Measurements from ENCODE around the gene C11orf16. TPM values are rescaled to one million over a fixed set of nuclear protein-coding genes. Genes with fewer than 3 reads are reported as not detected.
"Not testable (repeated sequence)": the region's sequence is repeated elsewhere in the genome, so short reads cannot be mapped to it uniquely, and the experiment has no call there.

C11orf16 gene
- total and polyA plus RNA-seq, 12 donors = 0.21 TPM; not detected in 11

- peak in 2 of 8 donors; percentile 14 to 20 for ATAC-seq
- no peak for TF ChIP-seq CTCF (IDR thresholded peaks at IDR 0.05)
- Histone ChIP-seq H3K4me3 (no peak overlapping the region), H3K27me3 (no peaks in the 10 kb centered on the region), H3K36me3 (peaks cover 0 to 3% (median 0%) of the 10 kb centered on the region in 9 donors), H3K27ac (peak overlapping the region in 1 of 10 donors; percentile 31), H3K4me1 (no peaks in the 10 kb centered on the region), H3K9me3 (no peaks in the 10 kb centered on the region)
- intact Hi-C loops (cut with DNase I) = no loop called here
- DNase-seq = no peak
- WGBS, 2 donors = 53 to 64% methylated on average over 8 of the region's 8 CpGs
Measured at GRCh38 chr11:8941341-8942103, 8.8 kb upstream of the C11orf16 start.

GRCh38 chr11:8937659-8938058 lies 4.9 kb upstream of the C11orf16 start:
- whole genome bisulfite sequencing, 2 donors = 82 to 91% methylated on average over 14 of the region's 14 CpGs
- intact Hi-C loops (cut with DNase I) = no loop called here

GRCh38 chr11:8937159-8937558 lies 4.4 kb upstream of the C11orf16 start:
- H3K27ac ChIP-seq = no peak overlapping the region
- no peak overlapping the region for H3K4me3 ChIP-seq
- 87 to 89% methylated on average over 10 of the region's 10 CpGs for WGBS, 2 donors
- no peaks in the 10 kb centered on the region for H3K4me1 ChIP-seq
- no peak for DNase-seq
- H3K36me3 ChIP-seq = no peaks in the 10 kb centered on the region
- no peak for ATAC-seq
- no peaks in the 10 kb centered on the region for H3K9me3 ChIP-seq
- no peak for TF ChIP-seq CTCF (IDR thresholded peaks at IDR 0.05)
- intact Hi-C loops (cut with DNase I) = no loop called here
- no peaks in the 10 kb centered on the region for H3K27me3 ChIP-seq

More at GRCh38 chr11:8937659-8938058, 4.9 kb upstream of the C11orf16 start:
- TF ChIP-seq CTCF (IDR thresholded peaks at IDR 0.05) = no peak
- H3K4me3 ChIP-seq = no peak overlapping the region
- no peak overlapping the region for H3K27ac ChIP-seq
- no peak for ATAC-seq
- H3K4me1 ChIP-seq = no peaks in the 10 kb centered on the region
- H3K9me3 ChIP-seq = no peaks in the 10 kb centered on the region
- no peak for DNase-seq
- no peaks in the 10 kb centered on the region for H3K36me3 ChIP-seq
- no peaks in the 10 kb centered on the region for H3K27me3 ChIP-seq

GRCh38 chr11:8935789-8936188 lies 3.0 kb upstream of the C11orf16 start:
- H3K27me3 ChIP-seq; H3K9me3 ChIP-seq; H3K27ac ChIP-seq; H3K36me3 ChIP-seq; DNase-seq; H3K4me1 ChIP-seq; H3K4me3 ChIP-seq; ATAC-seq; intact Hi-C loops (cut with DNase I): not testable (repeated sequence)
- WGBS, 2 donors = 93 to 100% methylated on average over 2 of the region's 2 CpGs

Data from heart right ventricle (tissue), 16 donors.